Measurements from ENCODE around the gene ZNF281. TPM values are rescaled to one million over a fixed set of nuclear protein-coding genes. Genes with fewer than 3 reads are reported as not detected.
A peak's percentile ranks its signal among the peaks of the same experiment; 100 is the strongest.

Gene ZNF281
- total RNA-seq, 1 experiment from 2014 or later, result 26.5 TPM

DNA sequence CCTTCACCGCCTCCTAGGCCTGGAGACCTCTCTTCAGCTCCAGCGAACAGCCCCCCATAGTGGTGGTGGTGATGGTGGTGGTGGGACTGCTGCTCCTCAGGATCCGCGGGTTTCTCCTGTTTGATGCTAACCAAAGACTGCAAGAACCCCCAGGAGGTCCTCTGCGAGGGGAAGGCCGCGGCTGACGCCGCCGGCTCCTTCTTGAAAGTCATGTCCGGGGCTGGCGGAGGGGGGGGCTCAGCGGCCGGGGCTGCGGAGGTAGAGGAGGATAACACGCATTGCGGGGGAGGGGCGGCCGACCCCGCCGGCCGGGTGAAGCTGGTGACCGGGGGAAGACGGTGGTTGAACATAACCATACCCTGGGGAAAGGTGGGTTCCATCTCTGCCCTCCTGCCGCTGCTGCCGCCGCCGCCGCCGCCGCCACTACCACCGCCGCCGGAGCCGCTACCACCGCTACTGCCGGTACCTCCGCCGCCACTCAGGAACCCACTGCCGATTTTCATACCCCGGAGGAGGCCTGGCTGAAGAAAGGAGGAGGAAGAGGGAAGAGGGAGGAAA is 554 bp downstream of the ZNF281 start:
- H3K4me1 Mint-ChIP-seq (ENCODE audit: low read depth, unreplicated experiment), result peaks cover 67% of the 10 kb centered on the region
- no peaks in the 10 kb centered on the region for H3K27me3 Mint-ChIP-seq (ENCODE audit: unreplicated experiment)
- peaks cover 51% of the 10 kb centered on the region for H3K36me3 Mint-ChIP-seq (ENCODE audit: insufficient read depth, unreplicated experiment)
- CTCF ChIA-PET, result interaction anchor here (1.0 kb wide), 1 partner anchor 74 kb away, joined by 4 read pairs; no protein-coding TSS in a partner anchor
- no peaks in the 10 kb centered on the region for H3K9me3 Mint-ChIP-seq (ENCODE audit: low read depth, unreplicated experiment)
- peak overlapping the region; percentile 99 for H3K4me3 Mint-ChIP-seq (ENCODE audit: low read depth, unreplicated experiment)
- intact Hi-C loops (cut with micrococcal nuclease; ENCODE audit: unreplicated experiment), result no loop called here
- no TSS peak for BruUV-seq (replicated peaks)
- no peak for DNase-seq
- TF ChIP-seq, protein P1, sequence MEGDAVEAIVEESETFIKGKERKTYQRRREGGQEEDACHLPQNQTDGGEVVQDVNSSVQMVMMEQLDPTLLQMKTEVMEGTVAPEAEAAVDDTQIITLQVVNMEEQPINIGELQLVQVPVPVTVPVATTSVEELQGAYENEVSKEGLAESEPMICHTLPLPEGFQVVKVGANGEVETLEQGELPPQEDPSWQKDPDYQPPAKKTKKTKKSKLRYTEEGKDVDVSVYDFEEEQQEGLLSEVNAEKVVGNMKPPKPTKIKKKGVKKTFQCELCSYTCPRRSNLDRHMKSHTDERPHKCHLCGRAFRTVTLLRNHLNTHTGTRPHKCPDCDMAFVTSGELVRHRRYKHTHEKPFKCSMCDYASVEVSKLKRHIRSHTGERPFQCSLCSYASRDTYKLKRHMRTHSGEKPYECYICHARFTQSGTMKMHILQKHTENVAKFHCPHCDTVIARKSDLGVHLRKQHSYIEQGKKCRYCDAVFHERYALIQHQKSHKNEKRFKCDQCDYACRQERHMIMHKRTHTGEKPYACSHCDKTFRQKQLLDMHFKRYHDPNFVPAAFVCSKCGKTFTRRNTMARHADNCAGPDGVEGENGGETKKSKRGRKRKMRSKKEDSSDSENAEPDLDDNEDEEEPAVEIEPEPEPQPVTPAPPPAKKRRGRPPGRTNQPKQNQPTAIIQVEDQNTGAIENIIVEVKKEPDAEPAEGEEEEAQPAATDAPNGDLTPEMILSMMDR (IDR thresholded peaks at IDR 0.05; ENCODE audit: unreplicated experiment), result no peak
- H3K27ac Mint-ChIP-seq (ENCODE audit: unreplicated experiment), result peak overlapping the region; percentile 95

DNA sequence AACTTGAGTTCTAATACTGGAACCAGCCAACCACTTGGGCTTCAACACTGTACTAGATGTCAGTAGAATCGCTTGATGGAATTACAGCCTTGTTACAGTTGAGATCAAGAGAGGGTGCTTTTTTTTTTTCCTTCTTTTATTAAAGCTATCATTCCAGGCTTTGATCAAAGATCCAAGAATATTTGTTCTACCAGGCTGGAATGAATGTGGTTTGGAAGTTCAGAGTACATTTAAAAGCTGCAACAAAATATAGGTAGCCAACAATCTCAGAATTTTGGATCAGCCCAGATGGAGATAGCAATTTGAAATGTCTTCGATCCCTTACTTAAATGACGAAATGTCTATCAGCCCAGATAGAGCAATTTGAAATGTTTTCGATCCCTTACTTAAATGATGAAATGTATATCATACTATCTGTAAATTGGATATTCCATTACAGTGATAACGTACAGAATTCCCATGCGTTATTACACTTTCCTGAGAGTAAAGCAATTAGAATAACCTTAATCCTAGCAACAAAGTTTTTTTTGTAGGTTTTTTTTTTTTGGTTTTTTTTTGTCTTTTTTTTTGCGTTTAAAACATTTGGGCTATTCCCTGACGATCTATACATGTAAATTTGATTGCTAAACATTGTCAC is 3.6 kb downstream of the ZNF281 start:
- Mint-ChIP-seq H3K4me3 (ENCODE audit: low read depth, unreplicated experiment) (no peak overlapping the region), H3K36me3 (ENCODE audit: insufficient read depth, unreplicated experiment) (peaks cover 61% of the 10 kb centered on the region)

DNA sequence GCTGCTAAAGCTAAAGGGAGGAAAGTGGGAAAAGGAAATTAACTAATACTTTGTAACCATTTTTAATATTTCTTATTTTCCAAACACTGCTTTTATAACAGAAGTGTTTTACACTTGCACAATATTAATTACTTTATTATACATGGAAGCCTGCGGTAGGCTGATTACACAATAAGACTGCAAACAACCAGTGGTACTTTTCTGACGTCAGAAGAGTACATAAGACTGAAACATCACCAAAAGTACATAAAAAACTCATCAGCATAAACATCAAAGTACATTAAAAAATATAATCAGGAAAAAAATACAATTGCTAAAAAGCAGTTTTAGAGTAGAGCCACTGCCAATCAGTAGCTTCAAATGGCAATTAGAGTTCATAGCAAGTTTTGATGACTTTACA is 4.6 kb downstream of the ZNF281 start:
- TF ChIP-seq, protein P1 (IDR thresholded peaks at IDR 0.05; ENCODE audit: unreplicated experiment), result no peak
- no peaks in the 10 kb centered on the region for H3K9me3 Mint-ChIP-seq (ENCODE audit: low read depth, unreplicated experiment)
- DNase-seq, result no peak
- H3K4me3 Mint-ChIP-seq (ENCODE audit: low read depth, unreplicated experiment), result no peak overlapping the region
- H3K36me3 Mint-ChIP-seq (ENCODE audit: insufficient read depth, unreplicated experiment), result peaks cover 57% of the 10 kb centered on the region
- H3K4me1 Mint-ChIP-seq (ENCODE audit: low read depth, unreplicated experiment), result peaks cover 53% of the 10 kb centered on the region
- no TSS peak for BruUV-seq (replicated peaks)
- no peak overlapping the region for H3K27ac Mint-ChIP-seq (ENCODE audit: unreplicated experiment)
- H3K27me3 Mint-ChIP-seq (ENCODE audit: unreplicated experiment), result no peaks in the 10 kb centered on the region
- CTCF ChIA-PET, result interaction anchor here (0.6 kb wide), 1 partner anchor 57 kb away, joined by 4 read pairs; no protein-coding TSS in a partner anchor
- intact Hi-C loops (cut with micrococcal nuclease; ENCODE audit: unreplicated experiment), result no loop called here

More for the DNA sequence above, 3.6 kb downstream of the ZNF281 start:
- Mint-ChIP-seq H3K4me1 (ENCODE audit: low read depth, unreplicated experiment) (peaks cover 61% of the 10 kb centered on the region), H3K27me3 (ENCODE audit: unreplicated experiment) (no peaks in the 10 kb centered on the region), H3K9me3 (ENCODE audit: low read depth, unreplicated experiment) (no peaks in the 10 kb centered on the region), H3K27ac (ENCODE audit: unreplicated experiment) (no peak overlapping the region)
- no peak for DNase-seq
- no TSS peak for BruUV-seq (replicated peaks)
- TF ChIP-seq, protein P1 (IDR thresholded peaks at IDR 0.05; ENCODE audit: unreplicated experiment), result no peak
- CTCF ChIA-PET, result no interaction called here
- intact Hi-C loops (cut with micrococcal nuclease; ENCODE audit: unreplicated experiment), result no loop called here

DNA sequence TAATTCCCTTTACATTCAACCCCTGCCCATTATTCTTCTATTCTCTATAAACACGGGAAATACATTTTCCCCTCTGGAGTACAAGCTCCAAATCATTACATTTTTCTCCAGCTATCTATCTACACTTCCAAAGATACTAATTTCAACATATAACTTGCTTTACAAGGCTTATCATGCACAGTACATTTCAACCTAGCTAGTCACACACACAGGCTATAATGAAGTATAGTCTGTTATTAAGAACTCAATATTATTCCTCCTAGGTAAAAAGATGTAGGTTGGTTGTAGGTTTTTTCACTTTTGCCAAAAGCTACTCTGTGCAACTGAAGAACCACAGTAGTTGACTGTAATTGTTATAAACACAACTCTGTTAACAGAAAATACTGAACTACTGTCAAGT is 8.1 kb downstream of the ZNF281 start:
- peaks cover 25% of the 10 kb centered on the region for H3K4me1 Mint-ChIP-seq (ENCODE audit: low read depth, unreplicated experiment)
- CTCF ChIA-PET, result no interaction called here
- intact Hi-C loops (cut with micrococcal nuclease; ENCODE audit: unreplicated experiment), result no loop called here
- TF ChIP-seq, protein P1 (IDR thresholded peaks at IDR 0.05; ENCODE audit: unreplicated experiment), result no peak
- H3K36me3 Mint-ChIP-seq (ENCODE audit: insufficient read depth, unreplicated experiment), result peaks cover 32% of the 10 kb centered on the region
- H3K4me3 Mint-ChIP-seq (ENCODE audit: low read depth, unreplicated experiment), result no peak overlapping the region
- H3K27ac Mint-ChIP-seq (ENCODE audit: unreplicated experiment), result peak overlapping the region; percentile 11
- no peak for DNase-seq
- no peaks in the 10 kb centered on the region for H3K27me3 Mint-ChIP-seq (ENCODE audit: unreplicated experiment)
- no TSS peak for BruUV-seq (replicated peaks)
- no peaks in the 10 kb centered on the region for H3K9me3 Mint-ChIP-seq (ENCODE audit: low read depth, unreplicated experiment)
